Mucosa of rectum (tissue), 2 donors: ENCODE results near the gene SUSD3.

Source experiments
- H3K27ac ChIP-seq, 2 donors: one replicate each; pipeline ENCODE4 v1.7.0; 2013; ENCODE audit warnings: inconsistent platforms in 2 of 2, low read depth in 2 of 2, low read length in 2 of 2
- H3K27me3 ChIP-seq, 2 donors: one replicate each; pipeline ENCODE4 v1.7.0; 2013; ENCODE audit warnings: low read length in 2 of 2; ENCODE audit not compliant: control insufficient read depth in 2 of 2, insufficient read depth in 2 of 2
- H3K36me3 ChIP-seq, 2 donors: one replicate each; pipeline ENCODE4 v1.7.0; 2013; ENCODE audit warnings: low read length in 2 of 2; ENCODE audit not compliant: control insufficient read depth in 2 of 2, insufficient read depth in 2 of 2
- H3K4me1 ChIP-seq, 2 donors: one replicate each; pipeline ENCODE4 v1.7.0; 2013; ENCODE audit warnings: low read length in 2 of 2, mild to moderate bottlenecking in 1 of 2; ENCODE audit not compliant: control insufficient read depth in 2 of 2, insufficient read depth in 2 of 2
- H3K4me3 ChIP-seq, 2 donors: one replicate each; pipeline ENCODE4 v1.7.0; 2013; ENCODE audit warnings: low read length in 2 of 2
- H3K9ac ChIP-seq, 2 donors: one replicate each; pipeline ENCODE4 v1.7.0; 2013; ENCODE audit warnings: low read length in 2 of 2, low read depth in 1 of 2, mild to moderate bottlenecking in 1 of 2
- H3K9me3 ChIP-seq, 2 donors: one replicate each; pipeline ENCODE4 v1.7.0; 2013; ENCODE audit warnings: low read length in 2 of 2; ENCODE audit not compliant: control insufficient read depth in 2 of 2
- donor health status: healthy.
- donor health status: Normal muscosa, but diverticular disease.

The SUSD3 gene

DNA sequence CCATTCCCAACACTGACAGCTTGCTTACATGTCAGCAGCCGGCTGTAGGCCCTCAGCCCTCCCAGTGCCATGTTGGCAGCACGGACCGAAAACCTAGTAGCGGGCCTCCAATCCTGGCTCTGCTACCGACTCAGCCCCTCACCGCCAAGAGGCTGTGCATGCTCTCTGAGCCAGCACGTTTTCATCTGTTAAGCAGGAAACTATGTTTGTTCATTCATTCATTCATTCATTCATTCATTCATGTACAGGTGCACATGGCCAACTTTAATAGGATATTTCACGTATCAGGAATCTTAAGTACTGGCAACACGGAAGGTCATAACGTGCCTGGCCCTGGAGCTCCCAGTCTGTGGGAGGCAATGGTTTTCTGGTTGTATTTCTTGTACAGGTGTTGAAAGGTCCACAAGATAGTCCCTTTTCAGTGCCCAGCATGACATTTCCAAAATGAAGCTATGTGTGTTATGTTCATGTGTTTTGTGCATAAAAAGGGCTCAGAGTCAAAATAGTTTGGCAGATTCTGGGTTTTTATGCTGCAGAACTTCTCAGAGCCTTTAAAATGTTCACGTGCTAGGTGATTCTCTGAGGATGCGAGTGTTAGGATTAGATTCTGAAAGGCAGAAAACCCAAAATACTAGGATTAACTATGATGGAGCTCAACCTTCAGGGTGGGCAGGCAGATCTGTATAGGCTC, 17.7 kb downstream of the SUSD3 start:
- Histone ChIP-seq H3K4me1 (peaks cover 0 to 5% of the 10 kb centered on the region in 2 donors), H3K36me3 (peaks cover 0 to 2% of the 10 kb centered on the region in 2 donors), H3K9me3 (no peaks in the 10 kb centered on the region), H3K27me3 (no peaks in the 10 kb centered on the region), H3K4me3 (no peak overlapping the region), H3K9ac (no peak overlapping the region), H3K27ac (no peak overlapping the region)

DNA sequence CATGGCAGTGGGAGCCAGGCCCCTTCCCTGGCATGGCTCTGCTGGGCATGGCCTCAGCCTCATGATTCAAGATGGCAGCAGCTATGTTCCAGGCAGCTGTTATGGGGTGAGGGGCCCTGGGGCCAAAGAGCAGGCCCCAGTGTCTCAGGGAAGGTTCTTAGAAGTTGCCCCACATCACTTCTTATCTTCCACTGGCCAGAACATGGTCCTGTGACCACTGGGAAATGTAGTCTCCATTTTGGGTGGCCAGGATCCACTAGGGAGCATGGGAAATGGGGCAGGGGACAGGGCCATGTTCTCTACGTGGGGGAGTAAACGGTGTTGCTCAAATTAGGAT, 18.3 kb downstream of the SUSD3 start:
- peaks cover 0 to 5% of the 10 kb centered on the region in 2 donors for H3K4me1 ChIP-seq
- H3K9ac ChIP-seq, result no peak overlapping the region
- H3K4me3 ChIP-seq, result no peak overlapping the region
- peaks cover 0 to 2% of the 10 kb centered on the region in 2 donors for H3K36me3 ChIP-seq
- H3K9me3 ChIP-seq, result no peaks in the 10 kb centered on the region
- H3K27me3 ChIP-seq, result no peaks in the 10 kb centered on the region
- no peak overlapping the region for H3K27ac ChIP-seq

GRCh38 chr9:93077367-93077766, 18.9 kb downstream of the SUSD3 start:
- H3K27ac ChIP-seq, result no peak overlapping the region
- peaks cover 0 to 2% of the 10 kb centered on the region in 2 donors for H3K36me3 ChIP-seq
- no peaks in the 10 kb centered on the region for H3K9me3 ChIP-seq
- H3K4me3 ChIP-seq, result no peak overlapping the region
- no peaks in the 10 kb centered on the region for H3K27me3 ChIP-seq
- peaks cover 0 to 2% of the 10 kb centered on the region in 2 donors for H3K4me1 ChIP-seq
- H3K9ac ChIP-seq, result no peak overlapping the region

DNA sequence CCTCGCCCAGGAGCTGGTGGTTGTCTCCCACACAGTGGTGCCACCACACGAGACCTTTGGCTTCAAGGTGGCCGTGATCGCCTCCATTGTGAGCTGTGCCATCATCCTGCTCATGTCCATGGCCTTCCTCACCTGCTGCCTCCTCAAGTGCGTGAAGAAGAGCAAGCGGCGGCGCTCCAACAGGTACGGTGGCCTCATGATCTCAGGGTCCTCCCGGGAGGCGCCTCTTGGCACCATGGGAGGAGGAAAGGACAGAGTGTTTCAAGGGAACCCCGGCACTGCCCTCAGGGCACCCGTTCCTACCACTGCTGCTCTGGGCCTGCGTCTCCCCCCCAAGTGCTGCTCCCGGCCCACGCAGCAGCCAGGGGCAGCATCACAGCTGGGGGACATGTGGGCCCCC, 19.3 kb downstream of the SUSD3 start:
- H3K4me3 ChIP-seq, result no peak overlapping the region
- H3K4me1 ChIP-seq, result no peaks in the 10 kb centered on the region
- no peak overlapping the region for H3K27ac ChIP-seq
- no peaks in the 10 kb centered on the region for H3K9me3 ChIP-seq
- H3K36me3 ChIP-seq, result peaks cover 0 to 2% of the 10 kb centered on the region in 2 donors
- no peak overlapping the region for H3K9ac ChIP-seq
- no peaks in the 10 kb centered on the region for H3K27me3 ChIP-seq

GRCh38 chr9:93079371-93079770, 20.9 kb downstream of the SUSD3 start:
- Histone ChIP-seq H3K9ac (no peak overlapping the region), H3K4me1 (no peaks in the 10 kb centered on the region), H3K4me3 (no peak overlapping the region), H3K27ac (no peak overlapping the region), H3K9me3 (no peaks in the 10 kb centered on the region), H3K36me3 (peaks cover 0 to 2% of the 10 kb centered on the region in 2 donors), H3K27me3 (no peaks in the 10 kb centered on the region)

DNA sequence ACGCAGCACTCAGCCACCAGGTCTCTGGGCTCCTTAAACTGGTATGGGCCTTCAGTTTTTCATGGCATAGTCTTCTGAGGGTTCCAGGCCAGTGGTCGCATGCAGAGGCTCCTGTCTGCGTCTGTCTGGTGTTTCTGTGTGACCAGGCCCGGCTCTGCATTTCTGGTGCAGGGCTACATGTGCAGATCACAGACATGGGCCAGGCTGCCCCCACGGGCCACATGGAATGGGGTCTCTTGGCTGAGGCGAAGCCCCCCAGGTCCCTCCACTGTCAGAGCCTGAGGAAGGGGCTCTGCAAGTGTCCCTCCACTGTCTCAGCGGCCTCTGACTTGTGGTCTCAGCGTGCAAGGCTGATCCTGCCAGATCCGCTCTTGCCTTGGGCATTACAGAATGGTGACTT, 21.9 kb downstream of the SUSD3 start:
- Histone ChIP-seq H3K9ac (no peak overlapping the region), H3K4me3 (no peak overlapping the region), H3K36me3 (peaks cover 0 to 3% of the 10 kb centered on the region in 2 donors), H3K27me3 (no peaks in the 10 kb centered on the region), H3K27ac (no peak overlapping the region), H3K4me1 (no peaks in the 10 kb centered on the region), H3K9me3 (no peaks in the 10 kb centered on the region)

- H3K27me3 ChIP-seq, result no peaks in the 10 kb centered on the region
- H3K9ac ChIP-seq, result no peak overlapping the region
- H3K36me3 ChIP-seq, result peaks cover 0 to 8% of the 10 kb centered on the region in 2 donors
- H3K27ac ChIP-seq, result no peak overlapping the region
- no peaks in the 10 kb centered on the region for H3K9me3 ChIP-seq
- H3K4me1 ChIP-seq, result no peaks in the 10 kb centered on the region
- no peak overlapping the region for H3K4me3 ChIP-seq
Measured at GRCh38 chr9:93081081-93081529, 22.6 kb downstream of the SUSD3 start.

DNA sequence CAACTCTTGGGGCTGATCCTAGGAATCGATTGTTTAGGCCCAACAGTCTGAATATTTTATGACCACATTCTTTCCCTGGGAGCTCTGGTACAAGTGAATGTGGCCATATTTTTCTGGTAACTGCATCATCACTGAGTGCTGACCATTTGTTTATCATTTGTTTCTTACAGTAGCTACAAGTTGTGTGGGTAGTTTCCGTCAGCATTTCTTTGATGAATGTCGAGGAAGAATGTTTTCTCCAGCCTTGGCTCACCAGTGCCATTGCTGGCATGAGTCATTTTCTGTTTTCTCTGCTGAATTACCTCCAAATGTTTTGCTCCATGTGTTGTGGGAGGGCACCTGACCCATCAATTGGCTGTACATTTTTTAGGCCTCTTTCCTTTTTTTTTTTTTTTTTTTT, 23.4 kb downstream of the SUSD3 start:
- peaks cover 0 to 6% of the 10 kb centered on the region in 2 donors for H3K4me1 ChIP-seq
- peaks cover 0 to 10% of the 10 kb centered on the region in 2 donors for H3K36me3 ChIP-seq
- no peak overlapping the region for H3K27ac ChIP-seq
- H3K27me3 ChIP-seq, result no peaks in the 10 kb centered on the region
- no peak overlapping the region for H3K4me3 ChIP-seq
- no peak overlapping the region for H3K9ac ChIP-seq
- no peaks in the 10 kb centered on the region for H3K9me3 ChIP-seq

GRCh38 chr9:93082841-93083411, 24.4 kb downstream of the SUSD3 start:
- Histone ChIP-seq H3K27me3 (no peaks in the 10 kb centered on the region), H3K9ac (no peak overlapping the region), H3K27ac (no peak overlapping the region), H3K36me3 (peaks cover 0 to 10% of the 10 kb centered on the region in 2 donors), H3K9me3 (no peaks in the 10 kb centered on the region), H3K4me1 (peaks cover 0 to 7% of the 10 kb centered on the region in 2 donors), H3K4me3 (no peak overlapping the region)

DNA sequence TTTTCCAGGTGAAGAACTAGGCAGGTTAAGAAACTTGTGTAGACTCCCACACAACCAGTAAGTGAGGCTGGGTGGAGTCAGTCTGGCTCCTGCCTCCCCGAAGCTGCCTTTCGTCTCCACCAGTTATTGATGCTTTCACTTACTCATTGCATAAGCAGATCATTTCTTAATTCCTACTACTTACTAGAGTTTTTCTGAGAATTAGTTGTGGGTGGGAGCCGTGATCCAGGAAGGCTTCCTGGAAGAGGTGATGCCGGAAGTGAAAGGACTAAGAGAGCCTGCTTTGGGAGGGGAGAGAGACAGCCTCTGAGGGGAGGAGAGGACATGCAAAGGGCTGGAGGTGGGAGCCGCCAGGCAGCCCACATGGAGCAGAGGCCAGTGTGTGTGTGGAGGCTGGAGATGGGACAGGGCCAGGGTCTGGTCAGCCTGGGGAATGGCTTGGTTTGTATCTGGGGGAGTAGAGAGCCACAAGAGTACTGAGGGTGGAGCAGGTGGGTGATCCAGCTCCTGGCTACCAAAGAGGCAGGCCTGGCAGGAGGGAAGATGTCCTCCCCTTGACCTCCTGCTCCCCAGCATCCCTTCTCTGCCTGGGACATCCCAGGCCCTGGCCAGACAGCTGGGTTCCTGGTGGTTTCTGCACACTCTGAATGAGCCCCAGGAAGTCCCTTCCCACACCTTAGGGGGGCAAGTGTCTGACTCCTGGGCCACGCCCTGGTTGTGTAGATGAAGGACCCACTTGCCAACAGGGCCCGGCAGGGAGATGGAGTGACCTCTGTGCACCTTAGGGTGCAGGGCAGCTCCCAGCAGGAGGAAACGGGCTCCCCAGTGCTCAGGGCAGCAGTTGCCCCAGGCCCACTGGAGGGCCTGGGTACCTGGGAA, 25.3 kb downstream of the SUSD3 start:
- Histone ChIP-seq H3K4me3 (no peak overlapping the region), H3K9me3 (no peaks in the 10 kb centered on the region), H3K4me1 (peaks cover 0 to 7% of the 10 kb centered on the region in 2 donors), H3K27ac (no peak overlapping the region), H3K9ac (no peak overlapping the region), H3K27me3 (no peaks in the 10 kb centered on the region), H3K36me3 (peaks cover 0 to 10% of the 10 kb centered on the region in 2 donors)
